SK-N-SH (cell line): ENCODE results near the gene ATG2A. TPM values are rescaled to one million over a fixed set of nuclear protein-coding genes. Genes with fewer than 3 reads are reported as not detected.

Experiments
- CTCF ChIA-PET: fragments of 300-600, 350-600 bp; formaldehyde crosslinking; extraction: SDS; loops from one replicate; lab custom pipeline; 2021; lab: Yijun Ruan, JAX
- POLR2A ChIA-PET: fragments of 350-600 bp; sonication (Branson Sonifier 250); formaldehyde crosslinking; extraction: SDS; loops from one replicate; lab custom pipeline; 2020; ENCODE audit warnings: antibody characterized with exemption, inconsistent platforms; lab: Yijun Ruan, JAX
- DNase-seq: peaks from one replicate; pipeline ENCODE4 v3.0.0; 2012
- H2AFZ ChIP-seq: fragments of 200-600 bp; sonication (generic); 2 replicates; pipeline ENCODE4 v1.8.1; 2016; ENCODE audit warnings: antibody characterized with exemption, mild to moderate bottlenecking, low read depth
- H3F3A ChIP-seq: fragments of 200-600 bp; sonication (generic); replicated peaks from 2 replicates; pipeline ENCODE3; 2016; ENCODE audit warnings: antibody characterized with exemption, mild to moderate bottlenecking; ENCODE audit not compliant: insufficient read depth
- H3K27ac ChIP-seq, 2 experiments: fragments of 200-500 bp in 1 of 2; fragments of 200-600 bp in 1 of 2; sonication (Bioruptor generic) in 1 of 2; sonication (generic), shearing (Covaris generic) in 1 of 2; 2 replicates each; pipeline versions ENCODE4 v1.5.1 to v1.6.1; 2014 to 2016; ENCODE audit warnings: low read depth in 2 of 2, inconsistent platforms in 1 of 2, low read length in 1 of 2, mild to moderate bottlenecking in 1 of 2, mixed read lengths in 1 of 2
- H3K27me3 ChIP-seq: fragments of 200-600 bp; sonication (generic), shearing (Covaris generic); 2 replicates; pipeline ENCODE4 v1.6.1; 2016; ENCODE audit warnings: mixed run types; ENCODE audit not compliant: insufficient read depth
- H3K36me3 ChIP-seq, 2 experiments: fragments of 200-500 bp in 1 of 2; fragments of 200-600 bp in 1 of 2; sonication (Bioruptor generic) in 1 of 2; sonication (generic) in 1 of 2; replicated peaks in 1 of 2; 2 replicates each; pipeline versions ENCODE3 to v1.5.1; 2014 to 2016; ENCODE audit warnings: low read length in 1 of 2, mild to moderate bottlenecking in 1 of 2; ENCODE audit not compliant: insufficient read depth in 2 of 2, control insufficient read depth in 1 of 2
- H3K4me1 ChIP-seq, 2 experiments: fragments of 200-500 bp in 1 of 2; fragments of 200-600 bp in 1 of 2; sonication (Bioruptor generic) in 1 of 2; sonication (generic), shearing (Covaris generic) in 1 of 2; 2 replicates each; pipeline versions ENCODE4 v1.5.1 to v1.6.1; 2014 to 2016; ENCODE audit warnings: low read depth in 1 of 2, low read length in 1 of 2, mixed run types in 1 of 2; ENCODE audit not compliant: insufficient read depth in 2 of 2, control insufficient read depth in 1 of 2
- H3K4me2 ChIP-seq: fragments of 200-600 bp; sonication (generic), shearing (Covaris generic); 2 replicates; pipeline ENCODE4 v1.6.1; 2017; ENCODE audit warnings: mixed run types
- H3K4me3 ChIP-seq, 2 experiments: fragments of 200-500 bp in 1 of 2; fragments of 200-600 bp in 1 of 2; sonication (Bioruptor generic) in 1 of 2; sonication (generic), shearing (Covaris generic) in 1 of 2; 2 replicates each; pipeline versions ENCODE4 v1.5.1 to v1.8.1; 2014 to 2016; ENCODE audit warnings: low read depth in 2 of 2, inconsistent platforms in 1 of 2, low read length in 1 of 2, mild to moderate bottlenecking in 1 of 2, mixed read lengths in 1 of 2, moderate library complexity in 1 of 2
- H3K79me2 ChIP-seq: fragments of 200-600 bp; sonication (generic); 2 replicates; pipeline ENCODE4 v1.8.1; 2017; ENCODE audit warnings: mild to moderate bottlenecking; ENCODE audit not compliant: insufficient read depth
- H3K9ac ChIP-seq: fragments of 200-600 bp; sonication (generic); 2 replicates; pipeline ENCODE4 v1.6.1; 2017; ENCODE audit warnings: mixed run types
- H3K9me2 ChIP-seq: fragments of 200-600 bp; sonication (generic); 2 replicates; pipeline ENCODE4 v1.6.1; 2017; ENCODE audit warnings: mixed run types
- H3K9me3 ChIP-seq: fragments of 200-600 bp; sonication (generic); 2 replicates; pipeline ENCODE4 v1.6.1; 2017; ENCODE audit warnings: mixed run types, mild to moderate bottlenecking, moderate library complexity
- H4K20me1 ChIP-seq: fragments of 200-600 bp; sonication (generic); 2 replicates; pipeline ENCODE4 v1.6.1; 2017; ENCODE audit warnings: mild to moderate bottlenecking, mixed run types; ENCODE audit not compliant: insufficient read depth
- CTCF ChIP-seq: fragments of 200-600 bp; sonication (generic); IDR thresholded peaks from 2 replicates; pipeline ENCODE4 v1.6.1; 2017; ENCODE audit warnings: antibody characterized with exemption, mild to moderate bottlenecking, moderate library complexity
- ELF1 ChIP-seq: IDR thresholded peaks from 2 replicates; pipeline ENCODE4 v1.4.0; 2012
- EP300 ChIP-seq, 2 experiments: IDR thresholded peaks; 2 replicates each; pipeline versions ENCODE4 v1.4.0 to v1.6.1; 2012; ENCODE audit warnings: borderline replicate concordance in 1 of 2, low read depth in 1 of 2, low read length in 1 of 2
- GABPA ChIP-seq: IDR thresholded peaks from 2 replicates; pipeline ENCODE4 v1.4.0; 2012; ENCODE audit warnings: low read depth, mild to moderate bottlenecking
- MAX ChIP-seq: IDR thresholded peaks from 2 replicates; pipeline ENCODE4 v1.4.0; 2012; ENCODE audit warnings: low read depth
- MXI1 ChIP-seq: IDR thresholded peaks from 2 replicates; pipeline ENCODE4 v1.6.1; 2012; ENCODE audit warnings: mild to moderate bottlenecking, low read depth, low read length, improper control_type of control experiment
- NFIC ChIP-seq: IDR thresholded peaks from 2 replicates; pipeline ENCODE4 v1.4.0; 2012; ENCODE audit warnings: borderline replicate concordance
- NRF1 ChIP-seq: IDR thresholded peaks from 2 replicates; pipeline ENCODE4 v1.6.1; 2012; ENCODE audit warnings: low read depth, mild to moderate bottlenecking, low read length
- PBX3 ChIP-seq: IDR thresholded peaks from 2 replicates; pipeline ENCODE4; 2012
- RCOR1 ChIP-seq: fragments of 150-350 bp; IDR thresholded peaks from 2 replicates; pipeline ENCODE4 v1.6.1; 2017; ENCODE audit warnings: antibody characterized with exemption, low read length
- RXRA ChIP-seq: IDR thresholded peaks from 2 replicates; pipeline ENCODE4 v1.4.0; 2012; ENCODE audit warnings: low read depth, mild to moderate bottlenecking, borderline replicate concordance
- SMC3 ChIP-seq: IDR thresholded peaks from 2 replicates; pipeline ENCODE4 v1.6.1; 2012; ENCODE audit warnings: low read depth, low read length, improper control_type of control experiment
- TEAD4 ChIP-seq: IDR thresholded peaks from 2 replicates; pipeline ENCODE4 v1.4.0; 2012; ENCODE audit warnings: mild to moderate bottlenecking, borderline replicate concordance; ENCODE audit not compliant: insufficient read depth
- USF1 ChIP-seq: IDR thresholded peaks from 2 replicates; pipeline ENCODE4 v1.4.0; 2012; ENCODE audit warnings: low read depth, borderline replicate concordance
- WGBS: methylation state at CpG from one replicate; pipeline ENCODE4 v1.1.6; 2017; ENCODE audit warnings: low lambda C conversion rate; 5-methylcytosine and 5-hydroxymethylcytosine counted together
- polyA plus RNA-seq, 3 experiments: library from polyadenylated mRNA; depleted of rRNA; stranded (reverse); fragments of >200 nt; gene quantifications; 2 replicates each; pipeline ENCODE4 v1.2.3, GENCODE V29; 2012

Gene ATG2A
- polyA plus RNA-seq, 1 of the 3 experiments (the other 2 are of a cell fraction): 7.1 TPM

- Histone ChIP-seq H2AFZ (no peak overlapping the region), H3K9ac (no peak overlapping the region), H3K27me3 (no peaks in the 10 kb centered on the region), H3K4me2 (no peak overlapping the region), H3K9me3 (no peaks in the 10 kb centered on the region), H3K4me1 (no peaks in the 10 kb centered on the region), H4K20me1 (no peaks in the 10 kb centered on the region), H3K4me3 (no peak overlapping the region), H3K36me3 (peaks cover 0 to 41% of the 10 kb centered on the region in 2 experiments), H3K9me2 (no peaks in the 10 kb centered on the region), H3K27ac (no peak overlapping the region), H3F3A (no peaks in the 10 kb centered on the region), H3K79me2 (no peaks in the 10 kb centered on the region)
- POLR2A ChIA-PET: no interaction called here
- 97% methylated on average over 14 of the region's 23 CpGs for WGBS
- no peak for DNase-seq
- CTCF ChIA-PET: interaction anchor here (0.9 to 2.8 kb wide), 3 partner anchors 9 to 23 kb away, joined by 3 to 12 read pairs (median 5); no protein-coding TSS in a partner anchor
- TF ChIP-seq RCOR1: no peak
- no peak for TF ChIP-seq NFIC
- TF ChIP-seq NRF1: no peak
- TF ChIP-seq EP300 (IDR thresholded peaks at IDR 0.05; ENCODE audit: borderline replicate concordance in 1 of 2, low read depth in 1 of 2, low read length in 1 of 2): no peak
- no peak for TF ChIP-seq ELF1
- no peak for TF ChIP-seq MXI1
- no peak for TF ChIP-seq RXRA
- TF ChIP-seq CTCF: no peak
- TF ChIP-seq MAX: no peak
- no peak for TF ChIP-seq GABPA
- no peak for TF ChIP-seq PBX3
- no peak for TF ChIP-seq TEAD4
- TF ChIP-seq SMC3: no peak
- no peak for TF ChIP-seq USF1
- TF ChIP-seq, all 33 proteins: peak for 0
Observed at GRCh38 chr11:64903291-64903833, 13.6 kb downstream of the ATG2A start.
